ENCODE results near the gene MEI4. TPM values are rescaled to one million over a fixed set of nuclear protein-coding genes. Genes with fewer than 3 reads are reported as not detected.

The MEI4 gene
- total and polyA plus RNA-seq, 2 donors (not counting 1 experiment from before 2014, with no cell fraction given), result not detected

GRCh38 chr6:77644102-77644705 is 8.6 kb upstream of the MEI4 start:
- peaks cover 0 to 5% (median 0%) of the 10 kb centered on the region in 3 donors for H3K9me3 ChIP-seq (ENCODE audit: control extremely low read depth in 1 of 3, control insufficient read depth in 2 of 3, insufficient read depth in 1 of 3, low read length in 2 of 3)

More at GRCh38 chr6:77644102-77644705, 8.6 kb upstream of the MEI4 start:
- no peak overlapping the region for H3K9ac ChIP-seq (ENCODE audit: low read length)
- Mint-ChIP-seq H3K27me3 (peaks cover 3% of the 10 kb centered on the region), H3K4me1 (no peaks in the 10 kb centered on the region), H3K9me3 (ENCODE audit: insufficient read depth) (no peaks in the 10 kb centered on the region), H3K4me3 (no peak overlapping the region), H3K27ac (no peak overlapping the region)
- WGBS (ENCODE audit: insufficient coverage), result no CpG with 5 or more reads among the region's 2 CpGs
- ATAC-seq (ENCODE audit: low read depth) (no peak), DNase-seq (no peak)
- no peaks in the 10 kb centered on the region for H3K4me1 ChIP-seq (ENCODE audit: control insufficient read depth in 2 of 2, insufficient read depth in 2 of 2, low read length in 2 of 2)
- H3K36me3 ChIP-seq (replicated peaks in 1 of 2; ENCODE audit: control extremely low read depth in 1 of 2, control insufficient read depth in 1 of 2, extremely low read depth in 1 of 2, insufficient read depth in 2 of 2, low read length in 1 of 2), result no peaks in the 10 kb centered on the region
- no peaks in the 10 kb centered on the region for H4K20me1 ChIP-seq (ENCODE audit: control insufficient read depth, insufficient read depth, low read length, poor library complexity, severe bottlenecking)
- H3K4me3 ChIP-seq (ENCODE audit: control extremely low read depth in 1 of 5, extremely low read depth in 1 of 5, insufficient read depth in 1 of 5, low read depth in 2 of 5, low read length in 4 of 5), result no peak overlapping the region
- H3K27me3 ChIP-seq (replicated peaks in 1 of 4; ENCODE audit: control extremely low read depth in 1 of 4, control insufficient read depth in 3 of 4, insufficient read depth in 4 of 4, low read length in 3 of 4), result no peaks in the 10 kb centered on the region
- H2AFZ ChIP-seq (ENCODE audit: insufficient read depth, low read depth, low read length, poor library complexity, severe bottlenecking), result no peak overlapping the region
- no peaks in the 10 kb centered on the region for H3K79me2 ChIP-seq (ENCODE audit: control insufficient read depth, insufficient read depth, low read length)
- ChIA-PET CTCF (interaction anchor here (0.6 kb wide), 1 partner anchor 80 kb away, joined by 3 read pairs; no protein-coding TSS in a partner anchor), POLR2A (no interaction called here)
- intact Hi-C loops (cut with micrococcal nuclease), result no loop called here
- no peak overlapping the region for H3K4me2 ChIP-seq (replicated peaks; ENCODE audit: low read depth, low read length, poor library complexity, severe bottlenecking)
- TF ChIP-seq CTCF (IDR thresholded peaks at IDR 0.05) (no peak), EZH2 (IDR thresholded peaks at IDR 0.05; ENCODE audit: borderline replicate concordance, insufficient read depth, low read depth, low read length, poor library complexity, severe bottlenecking) (no peak)
- H3K27ac ChIP-seq (ENCODE audit: low read length in 2 of 2), result no peak overlapping the region

Data from B cell (primary cell).